GM21737 (cell line): Measurements from ENCODE around the gene ZNF10.

Source experiments
- ATAC-seq: cut with Tn5 transposase; IDR thresholded peaks from one replicate; pipeline ENCODE4 v1.9.1; 2021; ENCODE audit warnings: mild to moderate bottlenecking, moderate library complexity; ENCODE audit not compliant: unreplicated experiment

The ZNF10 gene

GRCh38 chr12:133130038-133130807, at the start of gene ZNF10, which contains the start of gene ZNF891:
ZNF10 (plus strand) TSS chr12:133130627; CDS start chr12:133144493, 13,866 bp downstream.
ZNF891 (minus strand) TSS chr12:133130274; CDS start chr12:133121918, 8,356 bp downstream.
- peak; percentile 93 for ATAC-seq

GRCh38 chr12:133081159-133081780, 49.2 kb upstream of the ZNF10 start:
- ATAC-seq: no peak

GRCh38 chr12:133083345-133083744, 47.1 kb upstream of the ZNF10 start:
- no peak for ATAC-seq

- no peak for ATAC-seq
Observed at GRCh38 chr12:133105620-133106019, 24.8 kb upstream of the ZNF10 start.

GRCh38 chr12:133106253-133106652, 24.2 kb upstream of the ZNF10 start:
- no peak for ATAC-seq

- no peak for ATAC-seq
Observed at GRCh38 chr12:133107121-133107520, 23.3 kb upstream of the ZNF10 start.

GRCh38 chr12:133108150-133108549, 22.3 kb upstream of the ZNF10 start:
- no peak for ATAC-seq

GRCh38 chr12:133120385-133121191, 9.8 kb upstream of the ZNF10 start:
- ATAC-seq: no peak

- ATAC-seq: no peak
Observed at GRCh38 chr12:133124674-133125073, 5.8 kb upstream of the ZNF10 start.

GRCh38 chr12:133129368-133130037, 924 bp upstream of the ZNF10 start:
- peak; percentile 10 for ATAC-seq

- peak; percentile 3 for ATAC-seq
Observed at GRCh38 chr12:133130808-133131128, 341 bp downstream of the ZNF10 start.

GRCh38 chr12:133135747-133136146, 5.3 kb downstream of the ZNF10 start:
- no peak for ATAC-seq

- no peak for ATAC-seq
Observed at GRCh38 chr12:133145981-133146380, 15.6 kb downstream of the ZNF10 start.

GRCh38 chr12:133156125-133156690, 25.8 kb downstream of the ZNF10 start:
- ATAC-seq: no peak

GRCh38 chr12:133165776-133166175, 35.3 kb downstream of the ZNF10 start:
- no peak for ATAC-seq

- ATAC-seq: no peak
Observed at GRCh38 chr12:133172491-133172890, 42.1 kb downstream of the ZNF10 start.

- ATAC-seq: no peak
Observed at GRCh38 chr12:133174901-133175300, 44.5 kb downstream of the ZNF10 start.

- no peak for ATAC-seq
Observed at GRCh38 chr12:133180669-133181068, 50.2 kb downstream of the ZNF10 start.

- peak; percentile 85 for ATAC-seq
Observed at GRCh38 chr12:133181238-133181959, 51.0 kb downstream of the ZNF10 start, which contains the start of gene ZNF268. ZNF268 (plus strand) TSS chr12:133181495; CDS start chr12:133181998, 503 bp downstream.

- no peak for ATAC-seq
Observed at GRCh38 chr12:133190176-133190575, 59.7 kb downstream of the ZNF10 start.
